Adrenal gland (tissue), 12 donors: ENCODE results near the gene MYRFL. TPM values are rescaled to one million over a fixed set of nuclear protein-coding genes. Genes with fewer than 3 reads are reported as not detected.
"Not testable (repeated sequence)": the region's sequence is repeated elsewhere in the genome, so short reads cannot be mapped to it uniquely, and the experiment has no call there.

Experiments
- DNase-seq, 7 donors: peaks; one replicate each; pipeline ENCODE4 v3.0.0-alpha.2; 2019 to 2020
- H3K27ac ChIP-seq, 5 donors: fragments of 200-600 bp; sonication (generic) in 4 of 5; 1 replicate in 3 of 5; 2 replicates in 2 of 5; pipeline versions ENCODE4 v1.5.1 to v1.8.0; 2016 to 2020; ENCODE audit warnings: mild to moderate bottlenecking in 1 of 5
- H3K27me3 ChIP-seq: fragments of 200-600 bp; 2 replicates; pipeline ENCODE4 v1.8.0; 2021
- H3K36me3 ChIP-seq, 2 donors: fragments of 200-600 bp; replicated peaks in 1 of 2; 1 replicate in 1 of 2; 2 replicates in 1 of 2; pipeline versions ENCODE4 v1.5.1 to v1.8.0; 2018 to 2022
- H3K4me1 ChIP-seq, 2 donors: fragments of 200-600 bp; replicated peaks in 1 of 2; 1 replicate in 1 of 2; 2 replicates in 1 of 2; pipeline versions ENCODE4 v1.5.1 to v1.8.0; 2018 to 2021
- H3K4me3 ChIP-seq, 4 donors: fragments of 200-600 bp; sonication (generic) in 3 of 4; one replicate each; pipeline ENCODE4 v1.5.1; 2016 to 2018
- H3K9me3 ChIP-seq, 3 donors: fragments of 200-600 bp; sonication (generic) in 1 of 3; replicated peaks in 1 of 3; 1 replicate in 2 of 3; 2 replicates in 1 of 3; pipeline versions ENCODE4 v1.5.1 to v1.8.0; 2016 to 2021
- POLR2A ChIP-seq, 2 donors: fragments of 450-650 bp; IDR thresholded peaks; one replicate each; pipeline ENCODE4 v1.6.1; 2017; ENCODE audit warnings: antibody characterized with exemption in 2 of 2, mild to moderate bottlenecking in 2 of 2, moderate library complexity in 1 of 2
- WGBS, 4 donors: extraction: QIAGEN DNeasy Blood & Tissue Kit in 2 of 4; methylation state at CpG; one replicate each; pipeline versions ENCODE4 v1.1.5 to v1.1.7; 2013 to 2017; 5-methylcytosine and 5-hydroxymethylcytosine counted together
- intact Hi-C, 2 donors: fragments of 100-400 bp; cut with DNase I; formaldehyde crosslinking; loops; one replicate each; pipeline versions ENCODE4 v1.14.1 to v1.15.0; 2022 to 2023
- polyA plus RNA-seq, 3 donors: library from polyadenylated mRNA; stranded (reverse); fragments of 200-250 nt in 2 of 3; fragments of 350-450 nt in 1 of 3; fragmentation: Illumina TruSeq in 1 of 3; extraction: RNeasy Lipid Tissue Mini Kit (QIAGEN cat#74804) in 1 of 3; gene quantifications; one replicate each; pipeline ENCODE4 v1.2.3, GENCODE V29; 2013 to 2014
- total RNA-seq, 9 donors: library from RNA; depleted of rRNA in 4 of 9; stranded (reverse); fragments of >200 nt in 4 of 9; fragments of 120-200 nt in 1 of 9; fragmentation: NEBNext Ultra II Directional in 1 of 9; extraction: Animal tissue kit (Norgen Biotek cat#: 25700) in 1 of 9; gene quantifications; one replicate each; pipeline versions ENCODE4 v1.1.0 to v1.2.4, GENCODE V29; 2013 to 2023
- TF ChIP-seq, protein P1 (sequence below), 6 experiments: fragments of 450-650 bp in 4 of 6; fragments of 200-600 bp in 2 of 6; sonication (generic) in 1 of 6; IDR thresholded peaks; 1 replicate in 5 of 6; 2 replicates in 1 of 6; pipeline versions ENCODE4 v1.5.1 to v1.8.0; 2016 to 2021; ENCODE audit warnings: antibody characterized with exemption in 6 of 6, mild to moderate bottlenecking in 2 of 6, moderate library complexity in 1 of 6
- donor health status: healthy with polysubstance abuse.
- donor health status: Bipolar disorder and iron deficiency.
- donor health status: DM: yes; HTN: yes; CAD: no.
- donor health status: DM: no; HTN: no; CAD: no.
- donor health status: DM: no; HTN: no; CAD: no.
- donor health status: DM: yes; HTN: yes; CAD: no.

MYRFL gene
- total and polyA plus RNA-seq, 12 donors: 0.07 to 1.00 (median 0.30) TPM

DNA sequence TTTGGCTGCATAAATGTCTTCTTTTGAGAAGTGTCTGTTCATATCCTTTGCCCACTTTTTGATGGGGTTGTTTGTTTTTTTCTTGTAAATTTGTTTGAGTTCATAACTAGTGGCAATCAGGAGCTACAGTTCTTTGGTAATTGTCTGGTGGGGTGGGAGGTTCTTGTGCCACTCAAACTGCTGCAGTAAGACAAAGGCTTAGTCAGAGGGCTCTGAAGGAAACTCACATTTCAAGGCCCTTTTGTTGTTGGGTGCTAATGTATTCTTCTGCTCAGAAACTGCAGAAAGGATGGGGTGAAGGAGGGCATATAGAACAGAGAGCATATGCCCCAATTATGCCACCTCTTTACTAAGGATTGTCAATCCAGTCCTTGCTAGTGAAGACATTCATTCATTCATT is 21.9 kb downstream of the MYRFL start:
- DNase-seq: no peak
- Histone ChIP-seq H3K4me1 (no peaks in the 10 kb centered on the region), H3K36me3 (no peaks in the 10 kb centered on the region), H3K4me3 (no peak overlapping the region), H3K27ac (no peak overlapping the region), H3K9me3 (no peaks in the 10 kb centered on the region), H3K27me3 (no peaks in the 10 kb centered on the region)
- no peak for TF ChIP-seq POLR2A (IDR thresholded peaks at IDR 0.05)
- TF ChIP-seq, protein P1, sequence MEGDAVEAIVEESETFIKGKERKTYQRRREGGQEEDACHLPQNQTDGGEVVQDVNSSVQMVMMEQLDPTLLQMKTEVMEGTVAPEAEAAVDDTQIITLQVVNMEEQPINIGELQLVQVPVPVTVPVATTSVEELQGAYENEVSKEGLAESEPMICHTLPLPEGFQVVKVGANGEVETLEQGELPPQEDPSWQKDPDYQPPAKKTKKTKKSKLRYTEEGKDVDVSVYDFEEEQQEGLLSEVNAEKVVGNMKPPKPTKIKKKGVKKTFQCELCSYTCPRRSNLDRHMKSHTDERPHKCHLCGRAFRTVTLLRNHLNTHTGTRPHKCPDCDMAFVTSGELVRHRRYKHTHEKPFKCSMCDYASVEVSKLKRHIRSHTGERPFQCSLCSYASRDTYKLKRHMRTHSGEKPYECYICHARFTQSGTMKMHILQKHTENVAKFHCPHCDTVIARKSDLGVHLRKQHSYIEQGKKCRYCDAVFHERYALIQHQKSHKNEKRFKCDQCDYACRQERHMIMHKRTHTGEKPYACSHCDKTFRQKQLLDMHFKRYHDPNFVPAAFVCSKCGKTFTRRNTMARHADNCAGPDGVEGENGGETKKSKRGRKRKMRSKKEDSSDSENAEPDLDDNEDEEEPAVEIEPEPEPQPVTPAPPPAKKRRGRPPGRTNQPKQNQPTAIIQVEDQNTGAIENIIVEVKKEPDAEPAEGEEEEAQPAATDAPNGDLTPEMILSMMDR (IDR thresholded peaks at IDR 0.05): no peak
- intact Hi-C loops: no loop called here

DNA sequence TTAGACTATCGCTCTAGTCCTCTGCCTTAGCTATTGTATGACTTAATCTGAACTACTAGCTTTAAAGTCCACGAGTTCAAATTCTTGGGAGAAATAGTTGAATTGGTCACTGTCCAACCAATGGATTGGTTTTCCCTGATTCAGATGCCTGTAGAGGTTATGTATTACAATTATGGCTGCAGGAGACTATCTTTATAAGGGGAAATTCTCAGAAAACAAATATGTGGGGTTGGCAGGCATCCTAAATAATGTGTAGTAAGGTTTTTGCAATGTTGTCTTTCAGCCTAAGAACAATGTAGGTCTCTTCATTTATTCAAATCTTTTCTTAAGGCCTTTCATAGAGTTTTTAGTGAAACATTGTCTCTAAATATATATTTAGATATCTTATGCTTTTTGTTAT is 26.9 kb downstream of the MYRFL start:
- WGBS, 4 donors: 58 to 95% (median 87%) methylated on average over 2 of the region's 2 CpGs
- intact Hi-C loops: no loop called here
- no peak for DNase-seq
- Histone ChIP-seq H3K27me3 (no peaks in the 10 kb centered on the region), H3K4me1 (no peaks in the 10 kb centered on the region), H3K9me3 (peaks cover 0 to 8% (median 0%) of the 10 kb centered on the region in 3 donors), H3K4me3 (no peak overlapping the region), H3K27ac (no peak overlapping the region), H3K36me3 (no peaks in the 10 kb centered on the region)
- TF ChIP-seq, protein P1 (IDR thresholded peaks at IDR 0.05): no peak
- no peak for TF ChIP-seq POLR2A (IDR thresholded peaks at IDR 0.05)

DNA sequence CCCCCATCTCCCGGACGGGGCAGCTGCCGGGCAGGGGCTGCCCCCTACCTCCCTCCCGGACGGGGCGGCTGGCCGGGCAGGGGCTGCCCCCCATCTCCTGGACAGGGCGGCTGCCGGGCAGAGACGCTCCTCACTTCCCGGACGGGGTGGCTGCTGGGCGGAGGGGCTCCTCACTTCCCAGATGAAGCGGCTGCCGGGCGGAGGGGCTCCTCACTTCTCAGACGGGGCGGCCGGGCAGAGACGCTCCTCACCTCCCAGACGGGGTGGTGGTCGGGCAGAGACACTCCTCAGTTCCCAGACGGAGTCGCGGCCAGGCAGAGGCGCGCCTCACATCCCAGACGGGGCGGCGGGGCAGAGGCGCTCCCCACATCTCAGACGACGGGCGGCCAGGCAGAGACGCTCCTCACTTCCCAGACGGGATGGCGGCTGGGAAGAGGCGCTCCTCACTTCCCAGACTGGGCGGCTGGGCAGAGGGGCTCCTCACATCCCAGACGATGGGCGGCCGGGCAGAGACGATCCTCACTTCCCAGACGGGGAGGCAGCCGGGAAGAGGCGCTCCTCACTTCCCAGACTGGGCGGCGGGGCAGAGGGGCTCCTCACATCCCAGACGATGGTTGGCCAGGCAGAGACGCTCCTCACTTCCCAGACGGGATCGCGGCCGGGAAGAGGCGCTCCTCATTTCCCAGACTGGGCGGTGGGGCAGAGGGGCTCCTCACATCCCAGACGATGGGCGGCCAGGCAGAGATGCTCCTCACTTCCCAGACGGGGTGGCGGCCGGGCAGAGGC is 28.3 kb downstream of the MYRFL start:
- H3K36me3 ChIP-seq, DNase-seq, H3K27me3 ChIP-seq, H3K27ac ChIP-seq, H3K4me3 ChIP-seq, H3K4me1 ChIP-seq, intact Hi-C loops, H3K9me3 ChIP-seq: not testable (repeated sequence)
- WGBS, 4 donors: 90 to 97% (median 94%) methylated on average over 23 to 58 of the region's 61 CpGs

- no peak for DNase-seq
- WGBS, 4 donors: 86 to 97% (median 90%) methylated on average over 4 of the region's 4 CpGs
- TF ChIP-seq POLR2A (IDR thresholded peaks at IDR 0.05): no peak
- TF ChIP-seq, protein P1 (IDR thresholded peaks at IDR 0.05): no peak
These were observed 41.7 kb downstream of the MYRFL start for GRCh38 chr12:69866698-69867097.

GRCh38 chr12:69868695-69869094 is 43.7 kb downstream of the MYRFL start:
- intact Hi-C loops: no loop called here
- Histone ChIP-seq H3K9me3 (no peaks in the 10 kb centered on the region), H3K4me1 (peaks cover 0 to 2% of the 10 kb centered on the region in 2 donors), H3K4me3 (no peak overlapping the region), H3K36me3 (no peaks in the 10 kb centered on the region), H3K27ac (no peak overlapping the region), H3K27me3 (no peaks in the 10 kb centered on the region)
- DNase-seq: no peak
- 89 to 94% (median 92%) methylated on average over 9 of the region's 9 CpGs for WGBS, 4 donors
- TF ChIP-seq, protein P1 (IDR thresholded peaks at IDR 0.05): no peak
- no peak for TF ChIP-seq POLR2A (IDR thresholded peaks at IDR 0.05)

More at GRCh38 chr12:69866698-69867097, 41.7 kb downstream of the MYRFL start:
- Histone ChIP-seq H3K27me3 (no peaks in the 10 kb centered on the region), H3K36me3 (no peaks in the 10 kb centered on the region), H3K27ac (no peak overlapping the region), H3K4me1 (no peaks in the 10 kb centered on the region), H3K9me3 (no peaks in the 10 kb centered on the region), H3K4me3 (no peak overlapping the region)
- intact Hi-C loops: no loop called here
